ENCODE measurements around the gene MPHOSPH6. TPM values are rescaled to one million over a fixed set of nuclear protein-coding genes. Genes with fewer than 3 reads are reported as not detected.

The MPHOSPH6 gene
- polyA plus RNA-seq, 1 donor from 2014 or later: 75.1 TPM

DNA sequence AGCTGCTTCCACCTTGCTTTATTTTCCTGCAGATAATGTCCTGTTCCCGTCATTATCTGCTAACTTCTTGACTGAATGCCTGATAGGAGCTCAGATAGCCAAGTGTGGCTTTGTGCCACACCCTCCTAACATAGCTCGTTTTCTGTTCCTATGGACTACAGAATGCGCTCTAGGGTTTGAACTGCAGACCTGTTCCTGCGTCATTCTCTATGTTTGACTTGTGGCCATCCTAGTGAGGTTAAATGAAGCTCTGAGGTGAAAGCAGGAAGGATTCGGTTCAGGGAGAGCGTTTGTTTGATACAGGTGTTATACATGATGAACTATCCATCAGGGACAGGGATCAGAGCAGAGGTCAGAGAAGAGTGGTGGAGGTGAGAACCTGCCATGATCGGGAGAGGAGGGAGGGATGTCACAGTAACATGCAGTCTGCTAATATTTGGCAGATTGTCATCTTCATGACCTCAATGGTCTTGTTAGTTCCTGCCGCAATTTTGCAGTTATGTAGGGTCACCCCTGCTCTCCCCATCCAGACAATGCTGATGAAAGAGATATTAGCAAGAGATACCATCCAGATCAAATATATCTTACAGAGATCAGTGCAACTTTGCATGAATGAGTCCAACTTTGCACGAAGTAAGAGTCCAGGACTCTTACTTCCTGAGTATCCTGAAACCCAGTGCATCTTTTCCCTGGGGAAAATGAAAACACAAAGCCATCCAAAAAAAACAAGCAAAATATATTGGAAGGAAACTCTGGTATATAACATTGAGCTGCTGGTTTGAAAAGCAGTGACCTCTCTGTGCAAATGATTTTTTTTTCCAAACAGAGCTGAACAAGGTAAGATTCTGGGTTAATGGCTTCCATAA is 32.8 kb downstream of the MPHOSPH6 start:
- H3K9me2 ChIP-seq (ENCODE audit: insufficient read depth, low read length): no peaks in the 10 kb centered on the region
- no peak overlapping the region for H3K27ac ChIP-seq (ENCODE audit: low read length)
- H3F3A ChIP-seq (ENCODE audit: insufficient read depth, low read length, poor library complexity, severe bottlenecking): no peaks in the 10 kb centered on the region
- no peak overlapping the region for H3K9ac ChIP-seq (ENCODE audit: low read length)
- H2AFZ ChIP-seq (ENCODE audit: low read depth, low read length): no peak overlapping the region
- no peaks in the 10 kb centered on the region for H3K36me3 ChIP-seq (ENCODE audit: insufficient read depth, low read length)
- H4K20me1 ChIP-seq (ENCODE audit: insufficient read depth): no peaks in the 10 kb centered on the region
- no peaks in the 10 kb centered on the region for H3K27me3 ChIP-seq (ENCODE audit: insufficient read depth, low read depth, low read length)
- no peak overlapping the region for H3K4me3 ChIP-seq (ENCODE audit: low read length)
- no peaks in the 10 kb centered on the region for H3K79me2 ChIP-seq (replicated peaks; ENCODE audit: insufficient read depth, low read length)
- TF ChIP-seq, protein P1, sequence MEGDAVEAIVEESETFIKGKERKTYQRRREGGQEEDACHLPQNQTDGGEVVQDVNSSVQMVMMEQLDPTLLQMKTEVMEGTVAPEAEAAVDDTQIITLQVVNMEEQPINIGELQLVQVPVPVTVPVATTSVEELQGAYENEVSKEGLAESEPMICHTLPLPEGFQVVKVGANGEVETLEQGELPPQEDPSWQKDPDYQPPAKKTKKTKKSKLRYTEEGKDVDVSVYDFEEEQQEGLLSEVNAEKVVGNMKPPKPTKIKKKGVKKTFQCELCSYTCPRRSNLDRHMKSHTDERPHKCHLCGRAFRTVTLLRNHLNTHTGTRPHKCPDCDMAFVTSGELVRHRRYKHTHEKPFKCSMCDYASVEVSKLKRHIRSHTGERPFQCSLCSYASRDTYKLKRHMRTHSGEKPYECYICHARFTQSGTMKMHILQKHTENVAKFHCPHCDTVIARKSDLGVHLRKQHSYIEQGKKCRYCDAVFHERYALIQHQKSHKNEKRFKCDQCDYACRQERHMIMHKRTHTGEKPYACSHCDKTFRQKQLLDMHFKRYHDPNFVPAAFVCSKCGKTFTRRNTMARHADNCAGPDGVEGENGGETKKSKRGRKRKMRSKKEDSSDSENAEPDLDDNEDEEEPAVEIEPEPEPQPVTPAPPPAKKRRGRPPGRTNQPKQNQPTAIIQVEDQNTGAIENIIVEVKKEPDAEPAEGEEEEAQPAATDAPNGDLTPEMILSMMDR (IDR thresholded peaks at IDR 0.05; ENCODE audit: poor library complexity, severe bottlenecking): no peak
- TF ChIP-seq TAF1 (IDR thresholded peaks at IDR 0.05; ENCODE audit: low read depth): no peak
- TF ChIP-seq, protein P2, sequence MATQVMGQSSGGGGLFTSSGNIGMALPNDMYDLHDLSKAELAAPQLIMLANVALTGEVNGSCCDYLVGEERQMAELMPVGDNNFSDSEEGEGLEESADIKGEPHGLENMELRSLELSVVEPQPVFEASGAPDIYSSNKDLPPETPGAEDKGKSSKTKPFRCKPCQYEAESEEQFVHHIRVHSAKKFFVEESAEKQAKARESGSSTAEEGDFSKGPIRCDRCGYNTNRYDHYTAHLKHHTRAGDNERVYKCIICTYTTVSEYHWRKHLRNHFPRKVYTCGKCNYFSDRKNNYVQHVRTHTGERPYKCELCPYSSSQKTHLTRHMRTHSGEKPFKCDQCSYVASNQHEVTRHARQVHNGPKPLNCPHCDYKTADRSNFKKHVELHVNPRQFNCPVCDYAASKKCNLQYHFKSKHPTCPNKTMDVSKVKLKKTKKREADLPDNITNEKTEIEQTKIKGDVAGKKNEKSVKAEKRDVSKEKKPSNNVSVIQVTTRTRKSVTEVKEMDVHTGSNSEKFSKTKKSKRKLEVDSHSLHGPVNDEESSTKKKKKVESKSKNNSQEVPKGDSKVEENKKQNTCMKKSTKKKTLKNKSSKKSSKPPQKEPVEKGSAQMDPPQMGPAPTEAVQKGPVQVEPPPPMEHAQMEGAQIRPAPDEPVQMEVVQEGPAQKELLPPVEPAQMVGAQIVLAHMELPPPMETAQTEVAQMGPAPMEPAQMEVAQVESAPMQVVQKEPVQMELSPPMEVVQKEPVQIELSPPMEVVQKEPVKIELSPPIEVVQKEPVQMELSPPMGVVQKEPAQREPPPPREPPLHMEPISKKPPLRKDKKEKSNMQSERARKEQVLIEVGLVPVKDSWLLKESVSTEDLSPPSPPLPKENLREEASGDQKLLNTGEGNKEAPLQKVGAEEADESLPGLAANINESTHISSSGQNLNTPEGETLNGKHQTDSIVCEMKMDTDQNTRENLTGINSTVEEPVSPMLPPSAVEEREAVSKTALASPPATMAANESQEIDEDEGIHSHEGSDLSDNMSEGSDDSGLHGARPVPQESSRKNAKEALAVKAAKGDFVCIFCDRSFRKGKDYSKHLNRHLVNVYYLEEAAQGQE (IDR thresholded peaks at IDR 0.05; ENCODE audit: borderline replicate concordance): no peak
- TF ChIP-seq MXI1 (conservative IDR thresholded peaks at IDR 0.05; ENCODE audit: poor library complexity, severe bottlenecking): no peak
- TF ChIP-seq RAD21 (conservative IDR thresholded peaks at IDR 0.05): no peak
- no peak for TF ChIP-seq EP300 (conservative IDR thresholded peaks at IDR 0.05; ENCODE audit: poor library complexity, severe bottlenecking)
- TF ChIP-seq SMC3 (conservative IDR thresholded peaks at IDR 0.05; ENCODE audit: poor library complexity): no peak
- TF ChIP-seq EZH2 (IDR thresholded peaks at IDR 0.05; ENCODE audit: borderline replicate concordance, insufficient read depth, low read length, poor library complexity, severe bottlenecking): no peak
- TF ChIP-seq POLR2AphosphoS5 (IDR thresholded peaks at IDR 0.05): no peak
- no peak overlapping the region for H3K4me2 ChIP-seq (ENCODE audit: low read length)
- H3K9me3 ChIP-seq (ENCODE audit: low read length): no peaks in the 10 kb centered on the region

DNA sequence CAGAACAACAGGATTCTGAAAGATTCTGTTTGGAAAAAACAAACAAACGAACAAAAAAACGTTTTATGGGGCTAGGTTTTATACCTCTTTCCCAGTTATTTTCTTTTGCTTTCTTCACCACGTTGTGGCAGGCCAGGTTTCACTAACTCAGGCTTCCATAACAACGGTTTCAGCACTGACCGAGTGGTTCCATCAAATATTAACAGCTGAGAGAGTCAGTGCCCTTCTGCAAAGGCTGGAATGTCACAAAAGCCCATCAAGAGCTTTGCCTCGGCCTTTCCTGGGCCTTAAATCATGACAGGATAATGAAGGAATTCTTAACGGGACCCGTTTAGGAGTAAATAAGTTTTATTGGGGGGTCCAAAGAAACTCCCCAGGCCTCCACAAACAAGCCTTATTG is 34.2 kb downstream of the MPHOSPH6 start:
- no peak overlapping the region for H3K4me2 ChIP-seq (ENCODE audit: low read length)
- H4K20me1 ChIP-seq (ENCODE audit: insufficient read depth): no peaks in the 10 kb centered on the region
- H3K9me3 ChIP-seq (ENCODE audit: low read length): no peaks in the 10 kb centered on the region

More for the DNA sequence above, 34.2 kb downstream of the MPHOSPH6 start:
- Histone ChIP-seq H3K36me3 (ENCODE audit: insufficient read depth, low read length) (no peaks in the 10 kb centered on the region), H3K4me3 (ENCODE audit: low read length) (no peak overlapping the region), H2AFZ (ENCODE audit: low read depth, low read length) (no peak overlapping the region), H3K9me2 (ENCODE audit: insufficient read depth, low read length) (no peaks in the 10 kb centered on the region), H3K27me3 (ENCODE audit: insufficient read depth, low read depth, low read length) (no peaks in the 10 kb centered on the region), H3K27ac (ENCODE audit: low read length) (no peak overlapping the region), H3K79me2 (replicated peaks; ENCODE audit: insufficient read depth, low read length) (no peaks in the 10 kb centered on the region), H3K9ac (ENCODE audit: low read length) (no peak overlapping the region), H3F3A (ENCODE audit: insufficient read depth, low read length, poor library complexity, severe bottlenecking) (no peaks in the 10 kb centered on the region)
- TF ChIP-seq SMC3 (conservative IDR thresholded peaks at IDR 0.05; ENCODE audit: poor library complexity): no peak
- TF ChIP-seq, protein P1 (IDR thresholded peaks at IDR 0.05; ENCODE audit: poor library complexity, severe bottlenecking): no peak
- no peak for TF ChIP-seq TAF1 (IDR thresholded peaks at IDR 0.05; ENCODE audit: low read depth)
- TF ChIP-seq POLR2AphosphoS5 (IDR thresholded peaks at IDR 0.05): no peak
- no peak for TF ChIP-seq RAD21 (conservative IDR thresholded peaks at IDR 0.05)
- no peak for TF ChIP-seq EZH2 (IDR thresholded peaks at IDR 0.05; ENCODE audit: borderline replicate concordance, insufficient read depth, low read length, poor library complexity, severe bottlenecking)
- TF ChIP-seq MXI1 (conservative IDR thresholded peaks at IDR 0.05; ENCODE audit: poor library complexity, severe bottlenecking): no peak
- TF ChIP-seq EP300 (conservative IDR thresholded peaks at IDR 0.05; ENCODE audit: poor library complexity, severe bottlenecking): no peak
- TF ChIP-seq, protein P2 (IDR thresholded peaks at IDR 0.05; ENCODE audit: borderline replicate concordance): no peak

All from neural cell (in vitro differentiated cells).